GM12892 (cell line): Measurements from ENCODE around the gene PCED1B.

Experiments used
- POLR2A ChIP-seq: IDR thresholded peaks from 2 replicates; pipeline ENCODE4 v1.6.1; 2011; ENCODE audit warnings: low read depth, low read length, control low read depth
- POLR2AphosphoS5 ChIP-seq: IDR thresholded peaks from 2 replicates; pipeline ENCODE4 v1.6.1; 2011; ENCODE audit warnings: low read depth, low read length, control low read depth

DNA sequence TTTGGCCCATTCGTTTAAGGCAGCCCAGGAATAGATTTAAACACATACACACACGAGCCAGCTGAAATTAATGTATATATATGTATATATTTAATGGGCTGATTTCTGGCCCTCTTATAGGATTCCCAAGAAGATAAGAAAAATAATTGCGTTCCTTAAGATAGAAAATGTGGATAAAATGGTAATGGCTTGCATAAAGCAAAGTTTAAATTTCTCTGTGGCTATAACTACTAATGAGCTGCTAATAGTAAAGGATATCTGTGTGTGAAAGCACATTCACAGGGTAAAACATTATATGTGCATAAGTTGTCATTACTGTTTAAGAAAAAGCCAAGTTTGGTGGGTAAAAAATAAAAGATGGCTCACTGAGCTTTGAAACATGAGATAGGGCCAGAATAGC, 134.0 kb downstream of the PCED1B start:
- no peak for TF ChIP-seq POLR2AphosphoS5
- TF ChIP-seq POLR2A, result no peak
